GM23248 (cell line): ENCODE results near the gene TSEN2. TPM values are rescaled to one million over a fixed set of nuclear protein-coding genes. Genes with fewer than 3 reads are reported as not detected.
A peak's percentile ranks its signal among the peaks of the same experiment; 100 is the strongest.

Source experiments
- DNase-seq: peaks from one replicate; pipeline ENCODE4 v3.0.0-alpha.2; 2015
- H2AFZ ChIP-seq: fragments of 200-600 bp; sonication (generic); 2 replicates; pipeline ENCODE4 v1.6.1; 2016; ENCODE audit warnings: antibody characterized with exemption
- H3F3A ChIP-seq: fragments of 200-600 bp; sonication (generic); 2 replicates; pipeline ENCODE4 v1.6.1; 2016; ENCODE audit warnings: mild to moderate bottlenecking, antibody characterized with exemption, mixed run types; ENCODE audit not compliant: insufficient read depth
- H3K27ac ChIP-seq: fragments of 200-600 bp; sonication (generic); 2 replicates; pipeline ENCODE4 v1.5.1; 2016; ENCODE audit warnings: mild to moderate bottlenecking
- H3K27me3 ChIP-seq: fragments of 200-600 bp; sonication (generic); replicated peaks from 2 replicates; pipeline ENCODE4 v1.6.1; 2016; ENCODE audit warnings: mild to moderate bottlenecking; ENCODE audit not compliant: insufficient read depth
- H3K36me3 ChIP-seq: fragments of 200-600 bp; sonication (generic); 2 replicates; pipeline ENCODE4 v1.6.1; 2016; ENCODE audit warnings: low read depth, mild to moderate bottlenecking
- H3K4me1 ChIP-seq: fragments of 200-600 bp; sonication (generic); 2 replicates; pipeline ENCODE4 v1.6.1; 2016; ENCODE audit warnings: mild to moderate bottlenecking; ENCODE audit not compliant: insufficient read depth
- H3K4me2 ChIP-seq: fragments of 200-600 bp; sonication (generic); one replicate; pipeline ENCODE4 v1.6.1; 2016; ENCODE audit warnings: mild to moderate bottlenecking; ENCODE audit not compliant: unreplicated experiment
- H3K4me3 ChIP-seq: fragments of 200-600 bp; sonication (generic); 2 replicates; pipeline ENCODE4 v1.5.1; 2016; ENCODE audit warnings: mild to moderate bottlenecking
- H3K79me2 ChIP-seq: fragments of 200-600 bp; sonication (generic); 2 replicates; pipeline ENCODE4 v1.6.1; 2016; ENCODE audit warnings: mild to moderate bottlenecking; ENCODE audit not compliant: insufficient read depth
- H3K9ac ChIP-seq: fragments of 200-600 bp; sonication (generic); 2 replicates; pipeline ENCODE4 v1.6.1; 2016; ENCODE audit warnings: mild to moderate bottlenecking
- H3K9me2 ChIP-seq: fragments of 200-600 bp; sonication (generic); 2 replicates; pipeline ENCODE4 v1.6.1; 2016; ENCODE audit warnings: mixed run types, mild to moderate bottlenecking, moderate library complexity; ENCODE audit not compliant: insufficient read depth
- H3K9me3 ChIP-seq: fragments of 200-600 bp; sonication (generic); one replicate; pipeline ENCODE4 v1.6.1; 2017; ENCODE audit warnings: low read depth
- H4K20me1 ChIP-seq: fragments of 200-600 bp; sonication (generic); 2 replicates; pipeline ENCODE4 v1.6.0; 2016; ENCODE audit not compliant: insufficient read depth
- EZH2 ChIP-seq: fragments of 200-600 bp; sonication (generic); IDR thresholded peaks from 2 replicates; pipeline ENCODE4 v1.6.1; 2018; ENCODE audit warnings: antibody characterized with exemption, mild to moderate bottlenecking; ENCODE audit not compliant: insufficient read depth, poor library complexity, severe bottlenecking
- EZH2phosphoT487 ChIP-seq: fragments of 200-600 bp; sonication (generic); IDR thresholded peaks from 2 replicates; pipeline ENCODE4 v1.6.1; 2018; ENCODE audit warnings: antibody characterized with exemption, moderate library complexity, mild to moderate bottlenecking, low read depth; ENCODE audit not compliant: insufficient read depth
- WGBS, 2 experiments: methylation state at CpG; one replicate each; pipeline ENCODE4 v1.1.6; 2015 to 2017; ENCODE audit warnings: low lambda C conversion rate in 2 of 2, low coverage in 1 of 2; ENCODE audit errors: missing lambda C conversion rate in 2 of 2; 5-methylcytosine and 5-hydroxymethylcytosine counted together
- in situ Hi-C: fragments of 300-500 bp; cut with MboI; formaldehyde crosslinking; loops from 2 replicates; pipeline ENCODE4 v1.15.0; 2020
- polyA plus RNA-seq: library from polyadenylated mRNA; unstranded; fragments of >200 nt; fragmentation: Nextera tagmentation; extraction: Ambion mirVana; gene quantifications from 2 replicates; pipeline ENCODE4 v1.2.1, GENCODE V29; 2016
- total RNA-seq: library from RNA; depleted of rRNA; stranded (reverse); fragments of >200 nt; shearing (Covaris generic); gene quantifications from 2 replicates; pipeline ENCODE4 v1.2.3, GENCODE V29; 2014

TSEN2 gene
- total and polyA plus RNA-seq, 2 experiments from 2014 or later, result 9.6 to 13.6 TPM

DNA sequence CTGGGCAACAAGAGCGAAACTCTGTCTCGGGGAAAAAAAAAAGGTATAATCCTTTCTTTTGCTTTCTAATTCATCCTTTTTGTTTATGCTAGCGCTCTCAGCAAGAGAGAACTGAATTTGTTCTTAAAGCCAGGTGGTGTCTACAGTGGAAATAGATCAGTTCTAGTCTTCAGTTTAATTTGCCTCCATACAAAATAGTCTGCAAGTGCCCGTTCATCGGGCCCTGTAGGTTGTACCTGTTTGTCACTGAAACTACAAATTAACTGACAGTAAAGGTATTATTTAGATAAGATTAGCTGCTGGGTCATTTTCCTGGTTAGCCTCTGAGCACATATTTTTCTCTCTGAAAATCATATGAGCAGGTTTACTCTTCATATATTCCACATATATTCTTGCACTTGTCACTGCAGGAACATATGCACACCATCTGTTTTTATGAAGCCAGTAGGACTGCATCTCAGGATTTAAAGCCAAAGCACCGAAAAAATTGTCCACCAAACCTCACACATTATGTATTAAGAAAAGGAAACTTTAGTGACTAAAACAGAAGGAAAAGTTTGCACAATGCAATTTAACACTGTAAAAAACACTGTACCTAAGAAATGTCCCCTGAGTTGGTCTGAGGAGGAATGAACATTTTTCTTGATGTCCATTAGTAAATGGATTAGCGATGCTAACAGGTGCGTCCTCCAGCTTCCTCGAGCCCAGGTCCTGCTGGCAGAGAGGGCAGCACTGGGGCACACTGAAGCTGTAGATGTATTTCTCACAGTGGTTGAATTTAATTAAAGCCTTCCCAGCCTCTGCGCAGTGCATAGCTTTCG is 60.6 kb downstream of the TSEN2 start:
- Histone ChIP-seq H3K36me3 (no peaks in the 10 kb centered on the region), H4K20me1 (no peaks in the 10 kb centered on the region), H3K4me2 (no peak overlapping the region), H3K27ac (no peak overlapping the region), H3K4me1 (no peaks in the 10 kb centered on the region), H2AFZ (no peak overlapping the region), H3K4me3 (no peak overlapping the region), H3K9me2 (no peaks in the 10 kb centered on the region), H3K9me3 (no peaks in the 10 kb centered on the region), H3K27me3 (no peaks in the 10 kb centered on the region), H3F3A (no peaks in the 10 kb centered on the region), H3K79me2 (no peaks in the 10 kb centered on the region), H3K9ac (no peak overlapping the region)
- DNase-seq, result no peak
- TF ChIP-seq EZH2phosphoT487 (no peak), EZH2 (no peak)
- WGBS, 2 experiments, result 44 to 46% methylated on average over 11 of the region's 11 CpGs
- in situ Hi-C loops, result no loop called here

DNA sequence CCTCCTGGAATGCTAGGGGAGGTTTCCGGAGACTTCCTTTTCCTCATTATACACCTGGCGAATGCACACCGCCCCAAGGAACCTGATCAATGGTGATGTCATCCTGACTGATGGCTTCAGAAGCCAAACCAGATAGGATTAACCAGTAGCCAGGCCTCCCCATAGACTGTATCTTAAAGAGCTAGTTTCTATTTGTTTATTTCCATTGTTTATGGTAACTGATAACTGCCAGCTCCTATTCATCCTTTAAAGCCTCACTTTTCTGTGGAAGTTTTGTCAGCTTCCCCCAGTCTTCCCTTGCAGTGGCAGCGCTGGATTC is 61.2 kb downstream of the TSEN2 start, which contains the start of gene MKRN2OS:
MKRN2OS (minus strand) TSS at position 27 of the 319 bp plus-strand sequence. CDS start 35 bp downstream, outside the sequence.
- TF ChIP-seq EZH2phosphoT487 (no peak), EZH2 (no peak)
- no peak for DNase-seq

DNA sequence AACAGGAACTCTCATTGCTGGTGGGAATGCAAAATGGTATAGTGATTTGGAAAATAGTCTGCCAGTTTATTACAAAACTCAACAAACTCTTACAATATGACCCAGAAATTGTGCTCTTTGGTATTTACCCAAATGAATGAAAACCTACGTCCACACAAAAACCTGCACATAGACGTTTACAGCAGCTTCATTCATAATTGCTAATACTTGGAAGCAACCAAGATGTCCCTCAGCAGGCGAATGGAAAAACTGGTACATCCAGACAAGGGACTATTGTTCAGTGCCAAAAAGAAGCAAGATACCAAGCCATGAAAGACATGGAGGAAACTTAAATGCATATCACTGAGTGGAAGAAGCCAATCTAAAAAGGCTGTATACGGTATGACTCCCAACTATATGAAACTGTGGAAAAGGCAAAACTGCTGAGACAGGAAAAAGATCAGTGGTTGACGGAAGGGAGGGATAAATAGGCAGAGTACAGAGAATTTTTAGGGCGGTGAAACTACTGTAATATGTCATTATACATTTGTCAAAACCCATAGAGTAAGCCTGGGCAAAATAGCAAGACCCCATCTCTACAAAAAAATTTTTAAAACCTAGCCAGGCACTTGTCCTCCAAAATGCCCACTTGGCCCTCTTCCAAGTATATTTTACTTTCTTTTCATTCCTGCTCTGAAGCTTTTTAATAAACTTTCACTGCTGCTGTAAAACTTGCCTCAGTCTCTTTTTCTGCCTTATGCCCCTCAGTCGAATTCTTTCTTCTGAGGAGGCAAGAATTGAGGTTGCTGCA is 65.9 kb downstream of the TSEN2 start:
- no peak overlapping the region for H3K9ac ChIP-seq
- H3K4me3 ChIP-seq, result no peak overlapping the region
- TF ChIP-seq EZH2, result no peak
- TF ChIP-seq EZH2phosphoT487, result no peak
- no peaks in the 10 kb centered on the region for H3K9me2 ChIP-seq
- no peaks in the 10 kb centered on the region for H3K4me1 ChIP-seq
- no peak overlapping the region for H3K27ac ChIP-seq
- no peaks in the 10 kb centered on the region for H3F3A ChIP-seq
- H4K20me1 ChIP-seq, result no peaks in the 10 kb centered on the region
- no peak overlapping the region for H2AFZ ChIP-seq
- H3K4me2 ChIP-seq, result no peak overlapping the region
- H3K27me3 ChIP-seq, result no peaks in the 10 kb centered on the region
- 61 to 65% methylated on average over 7 of the region's 7 CpGs for WGBS, 2 experiments
- DNase-seq, result no peak
- no peaks in the 10 kb centered on the region for H3K9me3 ChIP-seq
- H3K79me2 ChIP-seq, result no peaks in the 10 kb centered on the region
- in situ Hi-C loops, result no loop called here
- no peaks in the 10 kb centered on the region for H3K36me3 ChIP-seq

More for the DNA sequence above, 61.2 kb downstream of the TSEN2 start, which contains the start of gene MKRN2OS:
- no peaks in the 10 kb centered on the region for H3K79me2 ChIP-seq
- no peaks in the 10 kb centered on the region for H4K20me1 ChIP-seq
- no peaks in the 10 kb centered on the region for H3K4me1 ChIP-seq
- H3K27ac ChIP-seq, result no peak within 1 kb of the TSS
- WGBS, 2 experiments, result 30 to 35% methylated on average over 4 of the region's 4 CpGs
- in situ Hi-C loops, result no loop called here
- no peaks in the 10 kb centered on the region for H3K9me3 ChIP-seq
- H3K27me3 ChIP-seq, result no peaks in the 10 kb centered on the region
- H3K4me3 ChIP-seq, result no peak within 1 kb of the TSS
- no peaks in the 10 kb centered on the region for H3F3A ChIP-seq
- H3K4me2 ChIP-seq, result no peak within 1 kb of the TSS
- no peaks in the 10 kb centered on the region for H3K36me3 ChIP-seq
- H3K9me2 ChIP-seq, result no peaks in the 10 kb centered on the region
- H3K9ac ChIP-seq, result no peak within 1 kb of the TSS
- H2AFZ ChIP-seq, result no peak within 1 kb of the TSS

DNA sequence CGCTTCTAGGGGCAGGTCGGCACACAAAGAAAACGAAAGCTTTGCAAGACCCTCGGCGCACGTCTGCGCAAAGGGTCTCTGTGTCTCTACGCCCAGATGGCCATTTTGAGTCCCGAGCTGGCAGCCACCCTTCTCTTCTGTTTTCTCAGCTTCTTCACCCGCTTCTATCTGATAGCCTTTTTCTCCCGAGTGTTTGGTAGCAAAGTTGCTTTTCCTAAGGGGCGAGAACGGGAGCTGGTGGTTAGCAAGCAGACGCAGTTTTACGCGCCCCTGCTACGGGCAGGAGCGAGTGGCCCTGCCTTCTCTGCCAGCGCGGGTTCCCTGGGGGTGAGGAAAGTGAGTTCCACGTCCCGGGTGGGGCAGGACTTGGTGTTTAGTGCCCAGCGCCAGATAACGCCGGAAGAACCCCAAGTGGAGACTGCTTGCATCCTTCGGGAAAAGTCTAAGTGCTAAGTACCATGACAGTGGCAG is 69.7 kb downstream of the TSEN2 start:
- 1 to 2% methylated on average over 24 to 26 of the region's 26 CpGs for WGBS, 2 experiments

More for the DNA sequence above, 69.7 kb downstream of the TSEN2 start:
- Histone ChIP-seq H3K9ac (peak overlapping the region; percentile 77), H2AFZ (peak overlapping the region; percentile 97), H3K9me2 (no peaks in the 10 kb centered on the region), H3K4me2 (peak overlapping the region; percentile 89), H3K27ac (peak overlapping the region; percentile 15; the same call in 1 of the 2 replicates), H3K4me1 (peaks cover 11% of the 10 kb centered on the region), H3K4me3 (peak overlapping the region; percentile 79), H3K27me3 (no peaks in the 10 kb centered on the region), H3K36me3 (no peaks in the 10 kb centered on the region), H3K9me3 (no peaks in the 10 kb centered on the region), H4K20me1 (no peaks in the 10 kb centered on the region), H3K79me2 (peaks cover 17% of the 10 kb centered on the region), H3F3A (peaks cover 20% of the 10 kb centered on the region)
- in situ Hi-C loops, result no loop called here
- TF ChIP-seq EZH2 (no peak), EZH2phosphoT487 (no peak)
- peak; percentile 62 for DNase-seq
